Keratinocyte (primary cell): Measurements from ENCODE around the gene BICDL2. TPM values are rescaled to one million over a fixed set of nuclear protein-coding genes. Genes with fewer than 3 reads are reported as not detected.

Experiments
- DNase-seq: peaks from one replicate; pipeline ENCODE4 v3.0.0-alpha.2; 2011; ENCODE audit warnings: low read depth, missing footprints, low spot score
- FAIRE-seq: peaks from 2 replicates; lab custom pipeline; 2011; peaks lifted over from hg19 to GRCh38; lab: Jason Lieb, UNC
- H2AFZ ChIP-seq: 2 replicates; pipeline ENCODE4 v1.6.0; 2012; ENCODE audit warnings: low read length, control low read depth, inconsistent platforms; ENCODE audit not compliant: control insufficient read depth
- H3K27ac ChIP-seq: 2 replicates; pipeline ENCODE4 v1.5.1; 2011; ENCODE audit warnings: low read length; ENCODE audit not compliant: control insufficient read depth, insufficient read depth
- H3K27me3 ChIP-seq: 3 replicates; pipeline ENCODE4 v1.6.0; 2011; ENCODE audit warnings: low read length; ENCODE audit not compliant: control insufficient read depth, insufficient read depth; ENCODE audit errors: extremely low read depth
- H3K36me3 ChIP-seq, 2 experiments: 2 replicates in 1 of 2; 3 replicates in 1 of 2; pipeline ENCODE4 v1.5.1; 2011; ENCODE audit warnings: low read length in 2 of 2, mild to moderate bottlenecking in 1 of 2; ENCODE audit not compliant: control insufficient read depth in 2 of 2, insufficient read depth in 2 of 2; ENCODE audit errors: extremely low read depth in 1 of 2
- H3K4me1 ChIP-seq: 3 replicates; pipeline ENCODE4 v1.5.1; 2011; ENCODE audit warnings: low read length; ENCODE audit not compliant: control insufficient read depth, insufficient read depth; ENCODE audit errors: extremely low read depth
- H3K4me2 ChIP-seq: 3 replicates; pipeline ENCODE4 v1.6.0; 2011; ENCODE audit warnings: low read depth, low read length; ENCODE audit not compliant: control insufficient read depth, insufficient read depth; ENCODE audit errors: extremely low read depth
- H3K4me3 ChIP-seq, 3 experiments: fragments of 200-600 bp in 1 of 3; sonication (generic) in 1 of 3; 2 replicates in 2 of 3; 3 replicates in 1 of 3; pipeline ENCODE4 v1.5.1; 2011 to 2016; ENCODE audit warnings: low read length in 3 of 3, mild to moderate bottlenecking in 3 of 3, control low read depth in 2 of 3, inconsistent platforms in 1 of 3, low read depth in 1 of 3, mixed read lengths in 1 of 3, mixed run types in 1 of 3, moderate library complexity in 1 of 3; ENCODE audit not compliant: control insufficient read depth in 2 of 3, insufficient read depth in 2 of 3; ENCODE audit errors: extremely low read depth in 1 of 3
- H3K79me2 ChIP-seq: 2 replicates; pipeline ENCODE4 v1.6.0; 2012; ENCODE audit warnings: low read length; ENCODE audit not compliant: control insufficient read depth, insufficient read depth
- H3K9ac ChIP-seq: 3 replicates; pipeline ENCODE4 v1.6.0; 2011; ENCODE audit warnings: low read length; ENCODE audit not compliant: control insufficient read depth, insufficient read depth; ENCODE audit errors: extremely low read depth
- H3K9me1 ChIP-seq: 3 replicates; pipeline ENCODE4 v1.6.0; 2011; ENCODE audit warnings: low read length; ENCODE audit not compliant: control insufficient read depth, insufficient read depth; ENCODE audit errors: extremely low read depth
- H3K9me3 ChIP-seq: 2 replicates; pipeline ENCODE4 v1.5.1; 2012; ENCODE audit warnings: low read depth, low read length; ENCODE audit not compliant: control insufficient read depth
- H4K20me1 ChIP-seq: 3 replicates; pipeline ENCODE4 v1.6.0; 2011; ENCODE audit warnings: low read length; ENCODE audit not compliant: control insufficient read depth, insufficient read depth; ENCODE audit errors: extremely low read depth
- CTCF ChIP-seq, 3 experiments: IDR thresholded peaks in 1 of 3; conservative IDR thresholded peaks in 1 of 3; optimal IDR thresholded peaks in 1 of 3; 2 replicates in 2 of 3; 3 replicates in 1 of 3; pipeline versions ENCODE3 to v1.5.1; 2011; ENCODE audit warnings: low read length in 3 of 3, mild to moderate bottlenecking in 3 of 3, moderate library complexity in 2 of 3, control low read depth in 1 of 3, inconsistent platforms in 1 of 3; ENCODE audit not compliant: insufficient read depth in 2 of 3; ENCODE audit errors: extremely low read depth in 1 of 3
- EZH2 ChIP-seq: IDR thresholded peaks from one replicate; pipeline ENCODE4 v1.6.1; 2012; ENCODE audit warnings: inconsistent platforms, mild to moderate bottlenecking, low read length, moderate library complexity
- dilution Hi-C: fragments of 300-500 bp; cut with MboI; formaldehyde crosslinking; loops from one replicate; pipeline ENCODE4 v1.7.0; 2020; ENCODE audit warnings: low sequenced_read_pairs; ENCODE audit not compliant: extremely low pct_ligation_motif_present
- polyA plus RNA-seq, 5 experiments: library from polyadenylated mRNA; depleted of rRNA in 3 of 5; stranded (reverse) in 3 of 5; stranded (forward) in 1 of 5; unstranded in 1 of 5; fragments of >200 nt; gene quantifications; 1 replicate in 1 of 5; 2 replicates in 3 of 5; 3 replicates in 1 of 5; pipeline versions ENCODE4 v1.2.1 to v1.2.3, GENCODE V29; 2011 to 2012; ENCODE audit warnings: missing spikeins in 2 of 5, low read depth in 1 of 5, low replicate concordance in 1 of 5

BICDL2 gene
- polyA plus RNA-seq, 1 donor (not counting 4 experiments of a cell fraction or from before 2014, with no cell fraction given) = 1.3 TPM

GRCh38 chr16:2981899-2982250 is 54.9 kb downstream of the BICDL2 start:
- no peak overlapping the region for H3K4me3 ChIP-seq
- dilution Hi-C loops = no loop called here
- no peak overlapping the region for H2AFZ ChIP-seq
- peaks cover 31% of the 10 kb centered on the region for H3K4me1 ChIP-seq
- no peak for TF ChIP-seq CTCF (optimal IDR thresholded peaks at IDR 0.05 in 1 of 3, IDR thresholded peaks at IDR 0.05 in 1 of 3, conservative IDR thresholded peaks at IDR 0.05 in 1 of 3; ENCODE audit: extremely low read depth in 1 of 3, insufficient read depth in 2 of 3, low read length in 3 of 3)
- no peak for TF ChIP-seq EZH2
- no peak overlapping the region for H3K9ac ChIP-seq
- H3K27ac ChIP-seq = no peak overlapping the region
- H3K36me3 ChIP-seq = no peaks in the 10 kb centered on the region
- H3K79me2 ChIP-seq = peaks cover 17% of the 10 kb centered on the region
- no peaks in the 10 kb centered on the region for H3K27me3 ChIP-seq
- no peaks in the 10 kb centered on the region for H4K20me1 ChIP-seq
- FAIRE-seq (no peak), DNase-seq (no peak)
- no peak overlapping the region for H3K4me2 ChIP-seq
- H3K9me3 ChIP-seq = no peaks in the 10 kb centered on the region
- no peaks in the 10 kb centered on the region for H3K9me1 ChIP-seq

- DNase-seq (no peak), FAIRE-seq (no peak)
- no peak for TF ChIP-seq CTCF (optimal IDR thresholded peaks at IDR 0.05 in 1 of 3, IDR thresholded peaks at IDR 0.05 in 1 of 3, conservative IDR thresholded peaks at IDR 0.05 in 1 of 3; ENCODE audit: extremely low read depth in 1 of 3, insufficient read depth in 2 of 3, low read length in 3 of 3)
- no peak for TF ChIP-seq EZH2
- H3K36me3 ChIP-seq = no peaks in the 10 kb centered on the region
- no peak overlapping the region for H2AFZ ChIP-seq
- no peaks in the 10 kb centered on the region for H3K27me3 ChIP-seq
- H3K27ac ChIP-seq = no peak overlapping the region
- dilution Hi-C loops = no loop called here
- H3K9me3 ChIP-seq = no peaks in the 10 kb centered on the region
- no peak overlapping the region for H3K9ac ChIP-seq
- peak overlapping the region; percentile 86 for H3K4me2 ChIP-seq
- H3K4me3 ChIP-seq = no peak overlapping the region
- H3K79me2 ChIP-seq = peaks cover 17% of the 10 kb centered on the region
- H3K9me1 ChIP-seq = no peaks in the 10 kb centered on the region
- H4K20me1 ChIP-seq = no peaks in the 10 kb centered on the region
- peaks cover 30% of the 10 kb centered on the region for H3K4me1 ChIP-seq
Measured at GRCh38 chr16:2981177-2981898, 55.4 kb downstream of the BICDL2 start.
